Measurements from ENCODE around the gene KCNIP2. TPM values are rescaled to one million over a fixed set of nuclear protein-coding genes. Genes with fewer than 3 reads are reported as not detected.
"Not testable (repeated sequence)": the region's sequence is repeated elsewhere in the genome, so short reads cannot be mapped to it uniquely, and the experiment has no call there.

The KCNIP2 gene
- total and polyA plus RNA-seq, 9 donors, result 1.8 to 8.9 (median 5.9) TPM

DNA sequence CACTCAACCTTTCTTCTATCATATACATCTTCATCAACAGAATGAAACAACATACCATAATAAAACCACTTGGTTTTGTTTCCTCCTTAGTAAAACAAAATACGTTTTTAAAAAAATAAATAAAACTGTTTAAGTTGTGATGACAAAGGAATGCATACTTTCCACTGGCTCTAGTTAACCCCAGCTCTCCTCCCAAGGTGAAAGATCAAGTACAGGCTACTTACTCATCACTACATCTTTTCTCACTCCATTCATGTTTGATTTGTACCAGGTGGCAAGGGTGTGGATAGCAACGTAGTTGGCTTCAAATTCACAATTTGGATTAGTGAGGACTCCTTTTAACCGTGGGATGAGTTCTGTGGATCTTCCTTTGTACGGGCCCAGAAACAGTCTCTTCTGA lies 40.1 kb downstream of the KCNIP2 start:
- no peaks in the 10 kb centered on the region for H3K4me1 ChIP-seq (ENCODE audit: insufficient read depth)
- no peaks in the 10 kb centered on the region for H3K9me3 ChIP-seq
- no peaks in the 10 kb centered on the region for H3K36me3 ChIP-seq
- H3K4me3 ChIP-seq, result no peak overlapping the region
- no peak overlapping the region for H3K27ac ChIP-seq
- no peaks in the 10 kb centered on the region for H3K27me3 ChIP-seq
- no peak for TF ChIP-seq EP300 (IDR thresholded peaks at IDR 0.05)
- TF ChIP-seq, protein P1, sequence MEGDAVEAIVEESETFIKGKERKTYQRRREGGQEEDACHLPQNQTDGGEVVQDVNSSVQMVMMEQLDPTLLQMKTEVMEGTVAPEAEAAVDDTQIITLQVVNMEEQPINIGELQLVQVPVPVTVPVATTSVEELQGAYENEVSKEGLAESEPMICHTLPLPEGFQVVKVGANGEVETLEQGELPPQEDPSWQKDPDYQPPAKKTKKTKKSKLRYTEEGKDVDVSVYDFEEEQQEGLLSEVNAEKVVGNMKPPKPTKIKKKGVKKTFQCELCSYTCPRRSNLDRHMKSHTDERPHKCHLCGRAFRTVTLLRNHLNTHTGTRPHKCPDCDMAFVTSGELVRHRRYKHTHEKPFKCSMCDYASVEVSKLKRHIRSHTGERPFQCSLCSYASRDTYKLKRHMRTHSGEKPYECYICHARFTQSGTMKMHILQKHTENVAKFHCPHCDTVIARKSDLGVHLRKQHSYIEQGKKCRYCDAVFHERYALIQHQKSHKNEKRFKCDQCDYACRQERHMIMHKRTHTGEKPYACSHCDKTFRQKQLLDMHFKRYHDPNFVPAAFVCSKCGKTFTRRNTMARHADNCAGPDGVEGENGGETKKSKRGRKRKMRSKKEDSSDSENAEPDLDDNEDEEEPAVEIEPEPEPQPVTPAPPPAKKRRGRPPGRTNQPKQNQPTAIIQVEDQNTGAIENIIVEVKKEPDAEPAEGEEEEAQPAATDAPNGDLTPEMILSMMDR (IDR thresholded peaks at IDR 0.05), result no peak
- DNase-seq, result no peak
- intact Hi-C loops (cut with DNase I), result no loop called here
- 42 to 43% (median 42%) methylated on average over 4 of the region's 4 CpGs for WGBS, 3 donors

DNA sequence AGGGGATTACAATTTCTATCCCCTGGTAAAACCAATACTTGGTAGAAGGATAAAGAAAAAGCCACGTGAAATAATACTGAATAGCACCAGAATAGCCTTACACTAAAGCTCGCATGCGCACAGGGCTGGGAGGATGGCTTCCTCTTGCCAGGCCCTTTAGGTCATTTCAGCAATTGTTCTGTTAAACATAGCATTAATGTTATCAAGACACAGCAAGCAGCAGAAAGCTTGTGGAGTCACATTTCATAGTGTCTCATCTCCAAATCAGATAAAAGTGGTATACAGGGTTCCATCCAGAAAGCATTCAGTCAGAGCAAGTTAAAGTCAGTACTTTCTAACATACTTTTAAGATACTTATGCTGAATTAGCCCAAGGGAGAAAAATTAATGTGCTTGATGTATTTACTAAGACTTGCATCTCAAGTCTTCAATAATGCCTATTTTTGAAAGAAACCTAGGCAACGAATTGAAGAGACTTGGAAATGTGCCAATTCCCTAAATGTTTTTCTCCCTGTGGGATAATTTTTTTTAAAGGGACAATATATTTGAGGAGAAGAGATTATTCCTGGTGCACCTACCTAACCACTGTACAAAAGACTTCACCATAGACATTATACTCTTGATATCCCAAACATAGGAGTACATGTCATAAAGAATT lies 46.1 kb downstream of the KCNIP2 start:
- Histone ChIP-seq H3K27ac (no peak overlapping the region), H3K9me3 (no peaks in the 10 kb centered on the region), H3K4me1 (ENCODE audit: insufficient read depth) (no peaks in the 10 kb centered on the region), H3K4me3 (no peak overlapping the region), H3K27me3 (no peaks in the 10 kb centered on the region), H3K36me3 (no peaks in the 10 kb centered on the region)
- TF ChIP-seq, protein P1 (IDR thresholded peaks at IDR 0.05), result no peak
- no peak for TF ChIP-seq EP300 (IDR thresholded peaks at IDR 0.05)
- no peak for TF ChIP-seq POLR2A (IDR thresholded peaks at IDR 0.05)
- 65 to 69% (median 67%) methylated on average over 4 of the region's 4 CpGs for WGBS, 3 donors
- DNase-seq, result no peak
- intact Hi-C loops (cut with DNase I), result no loop called here

DNA sequence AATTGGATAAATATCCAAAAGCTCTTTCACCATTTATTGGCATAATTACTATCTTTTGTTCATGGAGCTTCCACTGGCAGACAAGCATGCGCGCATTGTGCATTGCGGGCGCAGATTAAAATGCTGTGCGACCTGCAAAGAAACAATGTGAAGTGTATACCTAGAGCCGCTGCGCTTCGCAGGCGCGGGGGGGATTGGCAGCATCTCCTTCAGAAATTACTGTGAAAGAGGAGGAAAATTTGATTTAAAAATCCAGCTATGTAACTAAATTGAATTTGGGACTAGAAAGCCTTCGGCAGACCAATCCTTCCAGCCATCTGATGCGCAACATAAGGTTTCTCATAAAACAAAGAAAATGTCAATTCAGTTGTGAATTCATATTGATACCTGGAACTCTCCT lies 50.1 kb downstream of the KCNIP2 start:
- no peak overlapping the region for H3K27ac ChIP-seq
- no peaks in the 10 kb centered on the region for H3K36me3 ChIP-seq
- TF ChIP-seq EP300 (IDR thresholded peaks at IDR 0.05) (no peak), POLR2A (IDR thresholded peaks at IDR 0.05) (no peak)
- TF ChIP-seq, protein P1 (IDR thresholded peaks at IDR 0.05), result no peak
- no peaks in the 10 kb centered on the region for H3K9me3 ChIP-seq
- DNase-seq, result no peak
- H3K27me3 ChIP-seq, result no peaks in the 10 kb centered on the region
- 94 to 95% (median 95%) methylated on average over 12 of the region's 12 CpGs for WGBS, 3 donors
- H3K4me1 ChIP-seq (ENCODE audit: insufficient read depth), result no peaks in the 10 kb centered on the region
- no peak overlapping the region for H3K4me3 ChIP-seq
- intact Hi-C loops (cut with DNase I), result no loop called here

DNA sequence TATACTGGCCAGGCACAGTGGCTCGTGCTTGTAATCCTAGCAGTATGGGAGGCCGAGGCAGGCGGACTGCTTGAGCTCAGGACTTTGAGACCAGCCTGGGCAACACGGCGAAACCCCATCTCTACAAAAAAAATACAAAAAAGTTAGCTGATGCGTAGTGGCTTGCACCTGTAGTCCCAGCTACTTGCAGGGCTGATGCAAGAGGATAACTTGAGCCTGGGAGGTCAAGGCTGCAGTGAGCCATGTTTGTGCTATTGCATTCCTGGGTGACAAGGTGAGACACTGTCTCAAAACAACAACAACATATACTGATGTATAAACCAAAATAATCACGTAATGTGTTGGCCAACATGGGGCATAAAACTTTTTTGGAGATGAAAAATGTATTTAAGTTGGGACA lies 53.9 kb downstream of the KCNIP2 start:
- no peaks in the 10 kb centered on the region for H3K4me1 ChIP-seq (ENCODE audit: insufficient read depth)
- TF ChIP-seq POLR2A (IDR thresholded peaks at IDR 0.05) (no peak), EP300 (IDR thresholded peaks at IDR 0.05) (no peak)
- TF ChIP-seq, protein P1 (IDR thresholded peaks at IDR 0.05), result no peak
- no peak overlapping the region for H3K4me3 ChIP-seq
- intact Hi-C loops (cut with DNase I), result loop anchor here in 1 of 4 donors (10.0 kb wide), 1 partner anchor 185 kb away; no protein-coding TSS in a partner anchor
- no peak overlapping the region for H3K27ac ChIP-seq
- no peaks in the 10 kb centered on the region for H3K36me3 ChIP-seq
- H3K27me3 ChIP-seq, result no peaks in the 10 kb centered on the region
- DNase-seq, result no peak
- H3K9me3 ChIP-seq, result no peaks in the 10 kb centered on the region
- WGBS, 3 donors, result 86 to 92% (median 87%) methylated on average over 7 of the region's 7 CpGs

DNA sequence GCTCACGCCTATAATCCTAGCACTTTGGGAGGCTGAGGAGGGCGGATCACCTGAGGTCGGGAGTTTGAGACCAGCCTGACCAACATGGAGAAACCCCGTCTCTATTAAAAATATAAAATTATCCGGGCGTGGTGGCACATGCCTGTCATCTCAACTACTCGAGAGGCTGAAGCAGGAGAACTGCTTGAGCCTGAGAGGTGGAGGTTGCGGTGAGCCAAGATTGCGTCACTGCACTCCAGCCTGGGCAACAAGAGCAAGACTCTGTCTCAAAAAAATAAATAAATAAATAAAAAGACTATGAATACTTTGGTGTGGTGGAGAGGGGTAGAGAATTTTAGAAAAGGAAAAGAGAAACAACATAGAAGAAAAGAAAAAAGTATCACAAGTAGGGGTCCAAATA lies 54.4 kb downstream of the KCNIP2 start:
- WGBS, 3 donors, result 88 to 92% (median 89%) methylated on average over 9 of the region's 9 CpGs
- DNase-seq; H3K27me3 ChIP-seq; H3K9me3 ChIP-seq; H3K4me3 ChIP-seq; H3K27ac ChIP-seq; H3K36me3 ChIP-seq; H3K4me1 ChIP-seq (ENCODE audit: insufficient read depth): not testable (repeated sequence)
- intact Hi-C loops (cut with DNase I), result loop anchor here in 1 of 4 donors (10.0 kb wide), 1 partner anchor 184 kb away; no protein-coding TSS in a partner anchor

Measured in ovary (tissue), 9 donors.